ENCODE measurements around the gene SERPINA4. TPM values are rescaled to one million over a fixed set of nuclear protein-coding genes. Genes with fewer than 3 reads are reported as not detected.

Gene SERPINA4
- total and polyA plus RNA-seq, 2 of the 8 experiments (the other 6 are each of a cell fraction or from before 2014, with no cell fraction given): not detected

- POLR2A ChIA-PET (ENCODE audit: partially characterized antibody): interaction anchor here (0.6 kb wide), 1 partner anchor 16 kb away, joined by 3 read pairs; no protein-coding TSS in a partner anchor
- Histone ChIP-seq H4K91ac (replicated peaks; ENCODE audit: insufficient read length, low read length) (no peak overlapping the region), H3K79me1 (ENCODE audit: low read depth, low read length) (no peaks in the 10 kb centered on the region), H2BK120ac (replicated peaks; ENCODE audit: low read depth, low read length) (no peak overlapping the region), H3K9me3 (ENCODE audit: insufficient read depth in 2 of 2, low read depth in 1 of 2, low read length in 1 of 2) (peaks cover 0 to 3% of the 10 kb centered on the region in 2 experiments; a peak in 1 of 4 replicates), H2AK5ac (ENCODE audit: low read depth, low read length) (no peak overlapping the region), H3K79me2 (ENCODE audit: control insufficient read depth in 1 of 2, insufficient read depth in 2 of 2, low read length in 2 of 2) (no peaks in the 10 kb centered on the region), H2AFZ (ENCODE audit: low read length) (no peak overlapping the region), H2BK5ac (ENCODE audit: low read depth, low read length) (no peak overlapping the region), H4K8ac (ENCODE audit: extremely low read depth, insufficient read depth, low read length) (no peak overlapping the region), H3K23ac (ENCODE audit: insufficient read length) (no peak overlapping the region), H4K20me1 (replicated peaks in 1 of 2; ENCODE audit: control insufficient read depth in 1 of 2, insufficient read depth in 2 of 2, low read length in 2 of 2) (peaks cover 0 to 5% of the 10 kb centered on the region in 2 experiments), H3K4ac (replicated peaks; ENCODE audit: insufficient read length, low read depth, low read length) (no peak overlapping the region), H3K27ac (ENCODE audit: low read depth, low read length) (no peak overlapping the region), H3K4me1 (replicated peaks in 1 of 4; ENCODE audit: control insufficient read depth in 3 of 4, insufficient read depth in 4 of 4, low read length in 3 of 4) (peaks cover 0 to 12% (median 3%) of the 10 kb centered on the region in 4 experiments; a peak in 4 of 7 replicates), H3K4me3 (ENCODE audit: extremely low read depth in 1 of 4, insufficient read depth in 2 of 4, low read depth in 3 of 4, low read length in 4 of 4) (no peak overlapping the region), H3K23me2 (ENCODE audit: low read depth, low read length) (peaks cover 14% of the 10 kb centered on the region; the same call in 1 of the 2 replicates), H4K5ac (ENCODE audit: insufficient read length, low read depth, low read length) (no peak overlapping the region), H3K18ac (ENCODE audit: extremely low read depth, low read length) (no peak overlapping the region), H3K56ac (replicated peaks; ENCODE audit: insufficient read length, low read depth, low read length) (no peak overlapping the region), H3K9ac (replicated peaks in 1 of 4; ENCODE audit: extremely low read depth in 1 of 4, low read depth in 3 of 4, low read length in 3 of 4) (no peak overlapping the region), H2BK15ac (ENCODE audit: low read length) (no peak overlapping the region), H3K27me3 (replicated peaks in 1 of 4; ENCODE audit: control insufficient read depth in 3 of 4, extremely low read depth in 1 of 4, insufficient read depth in 3 of 4, low read length in 3 of 4) (no peaks in the 10 kb centered on the region), H2BK20ac (ENCODE audit: low read length) (no peak overlapping the region), H2BK12ac (ENCODE audit: low read depth, low read length) (no peak overlapping the region), H3K14ac (ENCODE audit: insufficient read length) (no peak overlapping the region), H3K4me2 (ENCODE audit: insufficient read depth in 1 of 2, low read depth in 2 of 2, low read length in 2 of 2) (no peak overlapping the region), H3K36me3 (ENCODE audit: control insufficient read depth in 2 of 4, insufficient read depth in 4 of 4, low read length in 3 of 4) (no peaks in the 10 kb centered on the region)
- CTCF ChIA-PET (ENCODE audit: partially characterized antibody): interaction anchor here (0.7 to 2.4 kb wide), 5 partner anchors 30 to 693 kb away, joined by 3 to 10 read pairs (median 4); no protein-coding TSS in a partner anchor
- FAIRE-seq (no peak), DNase-seq (ENCODE audit: low read depth in 1 of 2, low spot score in 2 of 2) (no peak)
- WGBS, 2 experiments (ENCODE audit: extremely low coverage in 1 of 2, insufficient coverage in 1 of 2, insufficient read length in 1 of 2, insufficient replicate concordance in 2 of 2, low coverage in 1 of 2, low lambda C conversion rate in 2 of 2, missing lambda C conversion rate in 1 of 2): 80% methylated on average over 7 of the region's 7 CpGs; no CpG with 5 or more reads in 1 of the 2 experiments
- TF ChIP-seq TAF1 (IDR thresholded peaks at IDR 0.05; ENCODE audit: low read depth, low read length) (no peak), CBX5 (IDR thresholded peaks at IDR 0.05; ENCODE audit: low read depth, low read length) (no peak), RBBP5 (IDR thresholded peaks at IDR 0.05; ENCODE audit: borderline replicate concordance, low read depth, low read length) (no peak), KDM4A (IDR thresholded peaks at IDR 0.05; ENCODE audit: low read depth, low read length, severe bottlenecking) (no peak), BACH1 (IDR thresholded peaks at IDR 0.05; ENCODE audit: low read length) (no peak), CREB1 (IDR thresholded peaks at IDR 0.05) (no peak)
These were observed 43.5 kb upstream of the SERPINA4 start for GRCh38 chr14:94517641-94518257.

Data from H1 (cell line).